Karpas-422 (cell line): ENCODE results near the gene ADAMTS20. TPM values are rescaled to one million over a fixed set of nuclear protein-coding genes. Genes with fewer than 3 reads are reported as not detected.
"Not testable (repeated sequence)": the region's sequence is repeated elsewhere in the genome, so short reads cannot be mapped to it uniquely, and the experiment has no call there.

ENCODE experiments used
- DNase-seq: peaks from one replicate; pipeline ENCODE4 v3.0.0-alpha.2; 2015
- H2AFZ ChIP-seq: fragments of 200-600 bp; sonication (generic); 2 replicates; pipeline ENCODE4 v1.6.1; 2014; ENCODE audit warnings: antibody characterized with exemption, low read length, mixed read lengths
- H3K27ac ChIP-seq: fragments of 200-600 bp; sonication (generic); 2 replicates; pipeline ENCODE4 v1.5.1; 2014; ENCODE audit warnings: mild to moderate bottlenecking, low read length, moderate library complexity
- H3K27me3 ChIP-seq: fragments of 200-600 bp; sonication (generic); 2 replicates; pipeline ENCODE4 v1.6.1; 2014; ENCODE audit warnings: low read length, mixed read lengths
- H3K36me3 ChIP-seq: fragments of 200-600 bp; sonication (generic); 2 replicates; pipeline ENCODE4 v1.6.1; 2014; ENCODE audit warnings: low read length, mixed read lengths; ENCODE audit not compliant: insufficient read depth
- H3K4me1 ChIP-seq: fragments of 200-600 bp; sonication (generic); 2 replicates; pipeline ENCODE4 v1.6.1; 2014; ENCODE audit warnings: mild to moderate bottlenecking, low read length, mixed read lengths
- H3K4me2 ChIP-seq: fragments of 200-600 bp; sonication (generic); 2 replicates; pipeline ENCODE4 v1.6.1; 2014; ENCODE audit warnings: low read length, low read depth, mild to moderate bottlenecking; ENCODE audit not compliant: poor library complexity, severe bottlenecking
- H3K4me3 ChIP-seq: fragments of 200-600 bp; sonication (generic); 2 replicates; pipeline ENCODE4 v1.5.1; 2014; ENCODE audit warnings: mild to moderate bottlenecking, antibody characterized with exemption, low read length, mixed read lengths
- H3K79me2 ChIP-seq: fragments of 200-600 bp; sonication (generic); 2 replicates; pipeline ENCODE4 v1.6.1; 2014; ENCODE audit warnings: mild to moderate bottlenecking, low read length, mixed read lengths
- H3K9ac ChIP-seq: fragments of 200-600 bp; sonication (generic); 2 replicates; pipeline ENCODE4 v1.6.0; 2014; ENCODE audit warnings: low read length
- H3K9me2 ChIP-seq: fragments of 200-600 bp; sonication (generic), shearing (Covaris generic); replicated peaks from 2 replicates; pipeline ENCODE4 v1.6.0; 2014; ENCODE audit warnings: mild to moderate bottlenecking, low read length, moderate library complexity; ENCODE audit not compliant: insufficient read depth
- H3K9me3 ChIP-seq: fragments of 300-700, 200-600 bp; sonication (generic); 2 replicates; pipeline ENCODE4 v1.6.1; 2014; ENCODE audit warnings: low read length, mixed read lengths
- H4K20me1 ChIP-seq: fragments of 200-600 bp; sonication (generic); 2 replicates; pipeline ENCODE4 v1.6.1; 2014; ENCODE audit warnings: mild to moderate bottlenecking, antibody characterized with exemption, low read length, low read depth; ENCODE audit not compliant: insufficient read depth
- total RNA-seq: library from RNA; depleted of rRNA; stranded (reverse); fragments of >200 nt; shearing (Covaris generic); gene quantifications from 2 replicates; pipeline ENCODE4 v1.2.3, GENCODE V29; 2014; ENCODE audit warnings: low replicate concordance

ADAMTS20 gene
- total RNA-seq, 1 experiment from 2014 or later, result not detected

DNA sequence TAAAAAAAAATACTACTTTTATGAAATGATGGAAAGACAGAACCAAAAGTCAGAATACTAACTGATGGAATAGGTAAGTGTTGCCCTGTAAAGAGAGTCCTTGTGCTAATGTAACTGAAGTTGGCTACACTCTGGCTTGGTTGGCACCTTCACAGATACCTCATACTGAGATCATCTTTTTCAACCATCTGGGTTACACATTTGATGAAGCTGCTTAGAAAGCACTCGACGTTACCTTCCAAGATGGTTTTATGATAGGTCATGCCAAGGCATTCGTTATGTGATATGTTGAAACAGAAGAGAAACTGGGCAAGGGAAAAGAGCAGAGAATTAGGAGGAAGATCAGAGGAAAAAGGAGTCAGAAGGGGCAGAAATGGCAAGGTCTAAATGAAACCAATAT is 203.8 kb downstream of the ADAMTS20 start:
- no peaks in the 10 kb centered on the region for H4K20me1 ChIP-seq
- H3K27me3 ChIP-seq, result no peaks in the 10 kb centered on the region
- no peaks in the 10 kb centered on the region for H3K36me3 ChIP-seq
- no peaks in the 10 kb centered on the region for H3K9me2 ChIP-seq
- H3K4me1 ChIP-seq, result no peaks in the 10 kb centered on the region
- H3K9ac ChIP-seq, result no peak overlapping the region
- no peak overlapping the region for H3K4me2 ChIP-seq
- H3K79me2 ChIP-seq, result no peaks in the 10 kb centered on the region
- no peak overlapping the region for H3K4me3 ChIP-seq
- no peaks in the 10 kb centered on the region; the same call in 1 of the 2 replicates for H3K9me3 ChIP-seq
- H2AFZ ChIP-seq, result no peak overlapping the region
- H3K27ac ChIP-seq, result no peak overlapping the region
- DNase-seq, result no peak

DNA sequence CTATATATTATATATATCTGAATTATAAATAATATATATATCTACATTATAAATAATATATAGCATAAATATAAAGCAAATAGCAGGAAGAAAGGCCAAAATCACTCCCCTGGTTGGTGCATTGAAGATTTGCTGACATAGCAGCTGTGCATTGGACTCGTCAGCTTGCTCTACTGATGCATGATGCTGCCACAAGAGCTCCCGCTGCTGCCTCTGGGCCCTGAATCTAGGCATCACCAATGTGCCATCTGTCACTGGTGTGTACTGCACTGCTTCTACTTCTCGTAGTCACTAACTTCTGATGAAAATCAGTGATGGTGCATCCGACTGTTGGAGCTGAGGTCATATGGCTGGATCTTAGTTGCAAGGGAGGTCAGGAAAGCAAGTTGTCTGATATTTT is 205.0 kb downstream of the ADAMTS20 start:
- Histone ChIP-seq H3K79me2 (no peaks in the 10 kb centered on the region), H3K27ac (no peak overlapping the region), H3K4me2 (no peak overlapping the region), H3K9ac (no peak overlapping the region), H3K9me2 (no peaks in the 10 kb centered on the region), H3K4me3 (no peak overlapping the region), H4K20me1 (no peaks in the 10 kb centered on the region), H3K4me1 (no peaks in the 10 kb centered on the region), H3K36me3 (no peaks in the 10 kb centered on the region), H2AFZ (no peak overlapping the region), H3K9me3 (no peaks in the 10 kb centered on the region; the same call in 1 of the 2 replicates), H3K27me3 (no peaks in the 10 kb centered on the region)
- DNase-seq, result no peak

DNA sequence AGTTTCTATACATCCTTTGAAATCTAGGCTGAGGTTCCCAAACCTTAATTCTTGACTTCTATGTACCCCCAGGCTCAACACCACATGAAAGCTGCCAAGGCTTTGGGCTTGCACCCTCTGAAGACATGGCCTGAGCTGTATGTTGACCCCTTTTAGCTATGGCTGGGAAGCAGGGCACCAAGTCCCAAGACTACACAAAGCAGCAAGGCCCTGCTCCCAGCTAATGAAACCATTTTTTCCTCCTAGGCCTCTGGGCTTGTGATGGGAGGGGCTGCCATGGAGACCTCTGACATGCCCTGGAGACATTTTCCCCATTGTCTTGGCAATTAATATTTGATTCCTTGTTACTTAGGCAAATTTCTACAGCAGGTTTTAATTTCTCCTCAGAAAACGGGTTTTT is 207.0 kb downstream of the ADAMTS20 start:
- DNase-seq, result no peak
- no peaks in the 10 kb centered on the region for H4K20me1 ChIP-seq
- H3K4me2 ChIP-seq, result no peak overlapping the region
- no peaks in the 10 kb centered on the region for H3K9me2 ChIP-seq
- H3K9me3 ChIP-seq, result no peaks in the 10 kb centered on the region; the same call in 1 of the 2 replicates
- no peaks in the 10 kb centered on the region for H3K27me3 ChIP-seq
- H3K4me3 ChIP-seq, result no peak overlapping the region
- no peak overlapping the region for H3K9ac ChIP-seq
- H3K4me1 ChIP-seq, result no peaks in the 10 kb centered on the region
- no peaks in the 10 kb centered on the region for H3K36me3 ChIP-seq
- no peak overlapping the region for H3K27ac ChIP-seq
- no peaks in the 10 kb centered on the region for H3K79me2 ChIP-seq
- H2AFZ ChIP-seq, result no peak overlapping the region

DNA sequence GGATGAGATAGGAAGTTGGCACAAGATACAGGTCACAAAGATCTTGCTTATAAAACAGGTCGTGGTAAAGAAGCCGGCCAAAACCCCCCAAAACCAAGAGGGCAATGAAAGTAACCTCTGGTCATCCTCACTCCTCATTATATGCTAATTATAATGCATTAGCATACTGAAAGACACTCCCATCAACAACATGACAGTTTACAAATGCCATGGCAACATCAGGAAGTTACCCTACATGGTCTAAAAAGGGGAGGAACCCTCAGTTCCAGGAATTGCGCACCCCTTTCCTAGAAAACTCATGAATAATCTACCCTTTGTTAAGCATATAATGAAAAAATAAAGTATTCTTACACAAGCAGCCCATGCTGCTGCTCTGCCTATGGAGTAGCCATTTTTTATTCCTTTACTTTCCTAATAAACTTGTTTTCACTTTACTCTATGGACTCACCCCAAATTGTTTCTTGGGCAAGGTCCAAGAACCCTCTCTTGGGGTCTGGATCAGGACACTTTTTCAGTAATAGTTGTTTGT is 210.2 kb downstream of the ADAMTS20 start:
- not testable (repeated sequence) for H2AFZ ChIP-seq, H3K79me2 ChIP-seq, H3K9me2 ChIP-seq, H3K36me3 ChIP-seq, DNase-seq, H3K9me3 ChIP-seq, H3K27ac ChIP-seq, H3K4me2 ChIP-seq, H3K4me1 ChIP-seq, H4K20me1 ChIP-seq, H3K4me3 ChIP-seq, H3K27me3 ChIP-seq, H3K9ac ChIP-seq

DNA sequence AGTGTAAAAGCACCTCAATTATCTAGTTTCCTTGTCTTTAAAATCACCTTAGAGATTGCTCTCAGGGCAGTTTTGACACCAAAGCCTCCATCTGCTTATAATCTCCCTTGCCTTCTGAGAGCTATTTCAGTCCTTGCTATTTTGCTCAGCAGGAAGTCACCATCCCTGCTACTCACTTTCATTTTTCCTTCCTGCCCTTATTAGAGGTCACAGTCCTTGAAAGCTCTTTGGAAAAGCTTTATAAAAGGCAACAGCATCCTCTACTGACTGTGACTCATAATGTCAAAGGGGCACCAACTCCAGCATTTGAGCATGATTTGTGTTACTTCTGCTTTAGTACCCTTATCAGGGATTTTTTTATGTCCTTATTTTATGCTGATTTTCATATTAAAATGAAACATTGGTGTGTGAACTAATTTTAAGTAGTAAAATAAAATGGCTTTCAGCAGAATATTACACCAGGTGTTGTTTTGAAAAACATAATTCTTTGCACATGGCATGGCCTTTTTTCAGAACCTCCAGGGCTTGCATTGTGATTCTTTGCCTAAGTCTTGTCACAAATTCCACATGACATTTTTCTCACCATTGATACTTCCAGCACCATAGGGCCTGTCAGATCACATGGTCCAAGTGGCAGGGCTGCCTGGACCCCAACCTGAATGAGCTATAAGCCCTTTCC is 213.0 kb downstream of the ADAMTS20 start:
- Histone ChIP-seq H3K4me3 (no peak overlapping the region), H3K9me2 (no peaks in the 10 kb centered on the region), H3K79me2 (no peaks in the 10 kb centered on the region), H3K9ac (no peak overlapping the region), H2AFZ (no peak overlapping the region), H3K9me3 (no peaks in the 10 kb centered on the region), H3K27ac (no peak overlapping the region), H3K27me3 (no peaks in the 10 kb centered on the region), H3K4me1 (peaks cover 4% of the 10 kb centered on the region), H3K36me3 (no peaks in the 10 kb centered on the region), H4K20me1 (no peaks in the 10 kb centered on the region), H3K4me2 (no peak overlapping the region)
- no peak for DNase-seq

DNA sequence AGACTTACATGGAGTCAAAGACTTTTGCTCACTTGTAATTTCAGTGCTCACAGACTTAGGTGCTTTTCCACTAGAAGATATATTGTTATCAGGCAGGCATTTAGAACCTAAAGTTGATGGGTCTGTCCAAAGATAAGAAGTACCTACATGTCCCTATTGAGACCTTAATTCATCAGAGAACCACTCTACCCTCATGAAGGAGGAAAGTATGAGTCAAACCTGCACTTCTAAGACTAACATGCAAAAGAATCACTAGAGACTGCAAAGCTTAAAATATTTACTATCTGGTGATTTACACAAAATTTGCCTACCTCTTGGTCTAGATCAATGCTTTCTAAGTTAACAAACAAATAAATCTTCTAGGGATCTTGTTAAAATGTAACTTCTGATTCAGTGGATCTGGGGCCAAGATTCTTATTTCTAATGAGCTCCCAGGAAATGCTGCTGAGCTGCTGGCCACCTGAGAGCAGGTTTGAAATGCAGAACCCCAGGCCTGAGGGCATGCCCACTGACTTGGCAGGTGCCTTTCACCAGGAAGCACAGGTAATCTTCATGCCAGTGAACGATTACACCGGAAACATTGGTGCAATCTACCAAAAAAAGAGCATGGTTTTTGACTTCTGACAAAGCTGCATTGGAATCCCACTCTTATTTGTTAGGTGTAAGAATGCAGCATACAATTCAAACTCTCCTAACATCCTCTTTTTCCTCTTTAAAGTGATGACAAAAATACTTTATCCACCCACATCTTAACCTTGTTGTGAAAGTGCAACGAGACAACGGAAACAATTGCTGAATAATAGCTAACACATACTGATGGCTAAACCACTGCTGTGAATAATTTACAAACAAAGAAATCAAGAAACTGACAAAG is 214.2 kb downstream of the ADAMTS20 start:
- Histone ChIP-seq H3K27me3 (no peaks in the 10 kb centered on the region), H4K20me1 (no peaks in the 10 kb centered on the region), H3K27ac (no peak overlapping the region), H3K4me1 (peaks cover 4% of the 10 kb centered on the region), H3K4me3 (no peak overlapping the region), H3K9ac (no peak overlapping the region), H2AFZ (no peak overlapping the region), H3K9me3 (no peaks in the 10 kb centered on the region), H3K79me2 (no peaks in the 10 kb centered on the region), H3K4me2 (no peak overlapping the region), H3K9me2 (no peaks in the 10 kb centered on the region), H3K36me3 (no peaks in the 10 kb centered on the region)
- no peak for DNase-seq

DNA sequence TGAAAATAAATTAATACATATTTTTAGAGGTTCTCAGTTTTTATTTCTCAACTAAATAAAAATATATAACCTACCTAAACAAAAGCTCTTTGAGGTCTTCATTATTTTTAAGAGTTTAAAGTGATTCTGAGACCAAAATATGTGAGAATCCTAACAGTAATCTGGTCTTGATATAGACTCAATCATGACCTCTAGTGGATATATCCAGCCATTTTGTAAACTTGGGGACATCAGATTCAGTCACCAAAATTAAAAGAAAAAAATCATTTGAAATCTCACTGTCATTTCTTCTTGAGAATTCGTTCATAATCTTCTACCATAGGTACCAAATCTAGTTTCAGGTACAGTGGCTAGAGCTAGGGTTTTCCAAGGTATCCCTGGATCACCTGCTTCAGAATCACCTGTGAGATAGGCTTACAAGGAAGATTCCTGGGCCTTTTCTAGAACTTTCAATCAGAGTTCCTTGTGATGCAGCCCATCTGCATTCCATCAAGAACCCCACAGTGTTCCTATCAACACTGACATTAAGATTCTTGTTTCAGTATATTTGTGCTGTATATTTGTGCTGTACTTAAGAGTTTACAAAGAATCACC is 214.9 kb downstream of the ADAMTS20 start:
- H3K79me2 ChIP-seq, result no peaks in the 10 kb centered on the region
- H3K9me2 ChIP-seq, result no peaks in the 10 kb centered on the region
- no peak overlapping the region for H3K4me3 ChIP-seq
- H3K27ac ChIP-seq, result no peak overlapping the region
- H4K20me1 ChIP-seq, result no peaks in the 10 kb centered on the region
- H3K4me1 ChIP-seq, result peaks cover 4% of the 10 kb centered on the region
- H3K27me3 ChIP-seq, result no peaks in the 10 kb centered on the region
- no peaks in the 10 kb centered on the region for H3K36me3 ChIP-seq
- no peak overlapping the region for H3K4me2 ChIP-seq
- no peak overlapping the region for H2AFZ ChIP-seq
- peak; percentile 62 for DNase-seq
- H3K9me3 ChIP-seq, result no peaks in the 10 kb centered on the region
- H3K9ac ChIP-seq, result no peak overlapping the region

DNA sequence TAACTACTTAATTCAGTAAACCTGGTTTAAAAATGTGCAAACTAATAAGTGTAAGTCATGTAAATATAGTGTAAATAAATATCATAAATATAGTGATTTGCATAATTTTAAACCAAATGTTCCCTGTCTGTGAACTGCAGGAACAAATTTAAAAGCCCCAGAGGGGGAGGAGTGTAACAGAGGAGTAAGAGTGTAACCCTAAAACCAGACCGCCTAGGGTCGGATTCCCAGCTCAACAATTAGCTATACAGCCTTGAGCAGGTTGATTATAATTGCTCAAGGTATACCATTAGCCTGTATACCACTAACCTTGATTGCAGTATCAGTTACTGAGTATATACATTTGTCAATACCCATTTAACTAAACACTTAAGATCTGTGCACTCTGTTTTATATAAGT is 218.4 kb downstream of the ADAMTS20 start:
- Histone ChIP-seq H3K9ac (no peak overlapping the region), H3K27me3 (no peaks in the 10 kb centered on the region), H3K79me2 (no peaks in the 10 kb centered on the region), H2AFZ (no peak overlapping the region), H3K36me3 (no peaks in the 10 kb centered on the region), H4K20me1 (no peaks in the 10 kb centered on the region), H3K9me3 (no peaks in the 10 kb centered on the region), H3K27ac (no peak overlapping the region), H3K4me2 (no peak overlapping the region), H3K4me3 (no peak overlapping the region), H3K9me2 (0 out of 2 replicates have a peak, but pooled peaks cover 3% of the 10 kb centered on the region), H3K4me1 (peaks cover 3% of the 10 kb centered on the region; the same call in 1 of the 2 replicates)
- DNase-seq, result no peak
